Bronchial epithelial cell (primary cell): ENCODE results near the gene ZNF608. TPM values are rescaled to one million over a fixed set of nuclear protein-coding genes. Genes with fewer than 3 reads are reported as not detected.
A peak's percentile ranks its signal among the peaks of the same experiment; 100 is the strongest.

ENCODE experiments used
- DNase-seq: peaks from one replicate; pipeline ENCODE4 v3.0.0-alpha.2; 2010; ENCODE audit warnings: low read depth
- FAIRE-seq: peaks from 2 replicates; lab custom pipeline; 2011; peaks lifted over from hg19 to GRCh38; lab: Jason Lieb, UNC
- H3K27me3 ChIP-seq: 2 replicates; pipeline ENCODE4 v1.5.1; 2011; ENCODE audit warnings: low read length; ENCODE audit not compliant: control insufficient read depth, insufficient read depth
- H3K36me3 ChIP-seq: 2 replicates; pipeline ENCODE4 v1.5.1; 2011; ENCODE audit warnings: low read length; ENCODE audit not compliant: control insufficient read depth, insufficient read depth
- H3K4me3 ChIP-seq: 2 replicates; pipeline ENCODE4 v1.5.1; 2011; ENCODE audit warnings: mild to moderate bottlenecking, low read depth, low read length, control low read depth
- CTCF ChIP-seq: IDR thresholded peaks from 2 replicates; pipeline ENCODE4 v1.5.1; 2011; ENCODE audit warnings: mild to moderate bottlenecking, moderate library complexity, low read length, control low read depth, inconsistent platforms; ENCODE audit not compliant: insufficient read depth, severe bottlenecking
- total RNA-seq: library from RNA; depleted of rRNA; stranded (reverse); fragments of >200 nt; gene quantifications from 2 replicates; pipeline ENCODE4 v1.2.1, GENCODE V29; 2014

The ZNF608 gene
- total RNA-seq, 1 donor from 2014 or later: 4.5 TPM

DNA sequence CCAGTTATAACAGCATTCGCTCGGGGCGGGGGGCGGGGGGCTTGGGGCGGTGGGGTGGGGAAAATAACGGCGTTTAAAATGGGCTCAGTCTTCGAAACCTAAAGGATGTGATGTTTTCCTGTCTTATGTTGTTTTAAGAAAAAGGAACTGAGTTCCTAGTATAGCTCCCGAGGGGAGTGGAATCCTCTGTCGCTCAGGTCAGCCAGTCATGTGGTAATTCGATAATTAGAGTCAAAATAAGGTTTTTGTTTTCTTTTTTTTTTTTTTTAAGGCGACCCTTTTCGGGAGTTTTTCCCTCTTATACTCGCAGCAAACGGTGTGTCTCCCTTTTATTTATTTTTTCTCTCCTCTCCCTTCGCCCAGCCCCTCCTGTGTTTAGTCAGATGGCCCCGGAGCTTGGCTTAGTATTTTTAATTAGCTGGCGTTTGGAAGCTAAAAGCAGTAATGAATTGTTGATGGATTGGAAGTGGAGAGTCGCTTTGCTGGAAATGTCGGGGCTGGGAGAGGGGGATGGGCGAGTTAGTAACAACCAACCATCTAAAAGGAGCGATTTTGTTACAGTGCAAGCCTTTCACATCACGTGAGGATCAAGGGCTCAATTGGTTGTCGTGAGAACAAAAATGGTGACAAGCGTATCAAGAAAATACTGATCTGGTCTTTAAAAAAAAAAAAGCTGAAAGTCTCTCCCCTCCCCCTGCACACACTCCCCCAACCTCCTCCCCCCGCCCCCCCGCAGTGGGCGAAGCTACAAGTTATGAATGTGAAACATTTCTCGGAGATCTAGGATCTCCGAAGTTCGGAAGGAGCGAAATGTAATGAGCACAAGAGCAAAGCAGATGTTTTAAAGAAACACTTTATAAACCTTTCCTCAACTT is 714 bp upstream of the ZNF608 start:
- FAIRE-seq (no peak), DNase-seq (peak; percentile 69)
- TF ChIP-seq CTCF: no peak
- H3K36me3 ChIP-seq: no peaks in the 10 kb centered on the region
- peak overlapping the region; percentile 51 for H3K4me3 ChIP-seq
- H3K27me3 ChIP-seq: no peaks in the 10 kb centered on the region

- DNase-seq: no peak
- Histone ChIP-seq H3K4me3 (peak overlapping the region; percentile 51), H3K36me3 (no peaks in the 10 kb centered on the region), H3K27me3 (no peaks in the 10 kb centered on the region)
- TF ChIP-seq CTCF: no peak
- no peak for FAIRE-seq
Measured at GRCh38 chr5:124745007-124745927, 1.2 kb downstream of the ZNF608 start.

DNA sequence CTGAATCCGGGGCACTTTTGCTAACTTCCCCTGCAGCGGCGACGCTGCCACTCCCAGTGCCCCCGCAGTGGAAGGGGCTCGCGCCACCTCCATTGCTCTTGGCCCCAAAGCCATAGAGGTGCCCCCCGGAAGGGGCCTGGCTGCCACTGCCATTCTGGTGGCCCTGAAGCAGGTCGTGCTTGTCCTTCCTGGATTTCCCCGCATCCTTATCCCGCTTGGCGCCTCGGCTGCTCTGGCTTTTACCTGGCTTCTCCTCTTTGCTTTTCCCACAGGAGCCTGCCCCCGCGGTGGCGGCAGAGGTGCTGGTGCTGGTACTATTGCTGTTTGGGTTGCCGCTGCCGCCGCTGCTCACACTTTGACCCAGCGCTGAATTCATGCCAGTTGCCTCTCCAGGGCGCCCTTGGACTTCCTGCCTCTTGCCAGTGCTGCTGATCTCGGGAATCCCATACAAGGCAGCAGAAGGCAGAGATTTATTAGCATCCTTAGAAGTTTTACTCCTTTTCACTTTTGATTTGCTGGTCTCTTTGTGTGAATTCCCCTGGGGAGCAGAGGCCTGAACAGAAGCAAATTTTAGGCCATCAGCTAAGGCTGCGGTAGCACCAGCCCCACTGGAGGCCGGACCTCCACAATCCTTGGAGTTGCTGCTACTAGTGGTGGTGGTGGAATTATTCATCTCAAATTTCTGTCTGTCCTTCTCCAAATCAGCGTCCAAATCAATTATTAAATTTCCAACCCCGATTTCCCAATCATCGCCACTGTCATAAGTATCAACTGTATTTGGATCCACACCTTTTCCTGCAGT is 2.1 kb downstream of the ZNF608 start:
- DNase-seq: peak; percentile 23
- Histone ChIP-seq H3K27me3 (no peaks in the 10 kb centered on the region), H3K36me3 (no peaks in the 10 kb centered on the region), H3K4me3 (peak overlapping the region; percentile 51)
- TF ChIP-seq CTCF: no peak
- no peak for FAIRE-seq

DNA sequence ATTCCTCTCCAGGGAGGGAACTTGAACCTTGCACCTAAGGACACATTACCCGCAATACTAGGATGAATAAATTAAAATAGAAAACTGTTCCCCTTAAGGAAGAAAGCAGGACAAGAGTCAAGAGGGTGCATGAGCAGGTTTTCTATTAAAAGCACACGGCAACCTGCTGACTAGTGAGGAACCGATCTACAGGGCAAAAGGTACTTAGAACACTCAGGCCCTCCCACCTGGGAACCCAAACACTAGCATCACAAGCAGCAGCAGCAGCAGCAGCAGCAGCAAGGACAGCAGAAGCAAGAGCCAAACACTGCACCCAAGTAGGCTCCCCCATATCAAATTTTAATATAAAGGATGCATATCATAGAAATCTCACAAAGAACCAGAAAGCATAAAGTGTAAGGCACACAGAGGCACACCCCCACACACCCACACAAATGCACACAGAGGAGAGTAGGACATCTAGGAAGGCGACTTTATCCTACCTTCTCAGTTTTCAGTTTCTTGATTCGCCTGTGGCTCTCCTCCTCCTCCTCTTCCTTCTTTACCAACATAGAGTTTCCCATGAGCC is 2.8 kb downstream of the ZNF608 start:
- FAIRE-seq (no peak), DNase-seq (peak; percentile 29)
- TF ChIP-seq CTCF: no peak
- H3K4me3 ChIP-seq: peak overlapping the region; percentile 51
- H3K36me3 ChIP-seq: no peaks in the 10 kb centered on the region
- H3K27me3 ChIP-seq: no peaks in the 10 kb centered on the region

DNA sequence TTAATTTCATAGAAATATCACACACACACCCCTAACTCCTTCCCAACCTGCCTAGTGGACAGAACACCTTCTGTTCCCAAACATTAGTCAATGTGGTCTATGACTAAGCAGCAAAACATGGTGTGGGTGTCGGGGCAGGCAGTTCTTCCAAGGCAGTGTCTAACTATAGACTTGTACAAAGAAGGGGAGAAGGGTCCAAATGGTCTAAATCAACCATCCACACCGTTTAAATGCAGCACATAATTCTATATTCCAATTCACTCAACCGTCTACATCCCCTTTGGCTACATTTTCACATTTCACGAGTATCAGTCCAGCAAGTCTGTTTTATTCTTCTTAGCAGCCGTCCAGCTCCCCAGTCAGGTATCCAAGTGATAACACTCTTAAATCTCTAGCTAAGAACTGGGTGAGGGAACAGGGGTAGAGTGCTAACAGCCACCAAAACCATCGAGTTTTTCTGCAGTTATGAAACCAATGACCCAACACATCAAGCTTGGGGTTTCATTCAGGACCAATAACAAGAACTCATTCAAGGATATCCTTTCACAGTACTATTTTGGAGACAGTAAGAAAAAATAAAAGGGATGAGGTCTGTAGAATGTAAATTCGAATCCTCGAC is 3.3 kb downstream of the ZNF608 start:
- Histone ChIP-seq H3K4me3 (peak overlapping the region; percentile 51), H3K36me3 (no peaks in the 10 kb centered on the region), H3K27me3 (no peaks in the 10 kb centered on the region)
- no peak for FAIRE-seq
- TF ChIP-seq CTCF: no peak
- DNase-seq: peak; percentile 94
